ENCODE measurements around the gene FAM219A.

FAM219A gene

GRCh38 chr9:34479431-34479866, 21.1 kb upstream of the FAM219A start:
- DNase-seq (ENCODE audit: extremely low spot score) = peak; percentile 23
- POLR2A ChIA-PET = no interaction called here
- CTCF ChIA-PET = no interaction called here
- TF ChIP-seq NFRKB (IDR thresholded peaks at IDR 0.05) (no peak), CTBP1 (IDR thresholded peaks at IDR 0.05; ENCODE audit: borderline replicate concordance) (no peak), TARDBP (IDR thresholded peaks at IDR 0.05) (no peak), BHLHE40 (IDR thresholded peaks at IDR 0.05; ENCODE audit: borderline replicate concordance) (no peak), SP1 (IDR thresholded peaks at IDR 0.05) (no peak), ARNT (IDR thresholded peaks at IDR 0.05) (no peak), SUZ12 (IDR thresholded peaks at IDR 0.05) (no peak), ELF4 (IDR thresholded peaks at IDR 0.05) (no peak), LEF1 (IDR thresholded peaks at IDR 0.05; ENCODE audit: borderline replicate concordance) (0 out of 2 replicates have a peak, but pooled peaks have one; percentile 16)
- TF ChIP-seq, protein P1, sequence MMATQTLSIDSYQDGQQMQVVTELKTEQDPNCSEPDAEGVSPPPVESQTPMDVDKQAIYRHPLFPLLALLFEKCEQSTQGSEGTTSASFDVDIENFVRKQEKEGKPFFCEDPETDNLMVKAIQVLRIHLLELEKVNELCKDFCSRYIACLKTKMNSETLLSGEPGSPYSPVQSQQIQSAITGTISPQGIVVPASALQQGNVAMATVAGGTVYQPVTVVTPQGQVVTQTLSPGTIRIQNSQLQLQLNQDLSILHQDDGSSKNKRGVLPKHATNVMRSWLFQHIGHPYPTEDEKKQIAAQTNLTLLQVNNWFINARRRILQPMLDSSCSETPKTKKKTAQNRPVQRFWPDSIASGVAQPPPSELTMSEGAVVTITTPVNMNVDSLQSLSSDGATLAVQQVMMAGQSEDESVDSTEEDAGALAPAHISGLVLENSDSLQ (IDR thresholded peaks at IDR 0.05) = peak; percentile 84

- ChIA-PET POLR2A (no interaction called here), CTCF (no interaction called here)
- TF ChIP-seq HDGF (IDR thresholded peaks at IDR 0.05; ENCODE audit: borderline replicate concordance) (no peak), LEF1 (IDR thresholded peaks at IDR 0.05; ENCODE audit: borderline replicate concordance) (no peak), FOXA1 (IDR thresholded peaks at IDR 0.05) (no peak), SP1 (IDR thresholded peaks at IDR 0.05) (no peak), ZNF384 (IDR thresholded peaks at IDR 0.05) (no peak), BHLHE40 (IDR thresholded peaks at IDR 0.05; ENCODE audit: borderline replicate concordance) (no peak), FOXM1 (IDR thresholded peaks at IDR 0.05; ENCODE audit: borderline replicate concordance) (no peak), L3MBTL2 (conservative IDR thresholded peaks at IDR 0.05) (no peak), ELF4 (IDR thresholded peaks at IDR 0.05) (no peak), SUZ12 (IDR thresholded peaks at IDR 0.05) (no peak), TARDBP (IDR thresholded peaks at IDR 0.05) (no peak), ARNT (IDR thresholded peaks at IDR 0.05) (no peak), FOXK2 (IDR thresholded peaks at IDR 0.05) (no peak), CTBP1 (IDR thresholded peaks at IDR 0.05; ENCODE audit: borderline replicate concordance) (no peak), NFRKB (IDR thresholded peaks at IDR 0.05) (no peak)
- TF ChIP-seq, protein P1 (IDR thresholded peaks at IDR 0.05) = no peak
- DNase-seq (ENCODE audit: extremely low spot score) = no peak
Observed at GRCh38 chr9:34477541-34477940, 19.2 kb upstream of the FAM219A start.

DNA sequence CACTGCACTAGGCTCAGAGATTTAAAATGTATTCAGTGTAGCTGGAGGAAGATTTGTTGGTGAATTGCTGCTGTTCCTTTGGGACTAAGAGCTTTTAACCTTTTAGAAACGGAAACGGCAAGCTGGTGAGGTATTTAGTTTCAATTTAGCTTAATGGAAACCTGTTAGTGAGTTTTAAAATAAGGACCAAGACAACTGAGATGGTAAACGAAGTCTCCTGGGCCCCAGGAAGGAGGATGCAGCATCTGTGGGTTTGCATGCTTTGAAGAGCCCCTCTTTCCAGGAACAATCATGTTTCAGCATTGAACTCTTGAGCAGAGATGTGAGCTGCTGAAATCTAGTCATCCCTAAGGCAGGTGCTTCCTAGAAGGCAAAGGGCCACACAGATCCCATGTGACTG, 16.7 kb upstream of the FAM219A start:
- CTCF ChIA-PET = no interaction called here
- POLR2A ChIA-PET = no interaction called here
- TF ChIP-seq FOXM1 (IDR thresholded peaks at IDR 0.05; ENCODE audit: borderline replicate concordance) = no peak
- no peak for TF ChIP-seq SUZ12 (IDR thresholded peaks at IDR 0.05)
- TF ChIP-seq ZNF384 (IDR thresholded peaks at IDR 0.05) = no peak
- no peak for TF ChIP-seq BHLHE40 (IDR thresholded peaks at IDR 0.05; ENCODE audit: borderline replicate concordance)
- no peak for TF ChIP-seq L3MBTL2 (conservative IDR thresholded peaks at IDR 0.05)
- TF ChIP-seq SP1 (IDR thresholded peaks at IDR 0.05) = no peak
- no peak for TF ChIP-seq CTBP1 (IDR thresholded peaks at IDR 0.05; ENCODE audit: borderline replicate concordance)
- no peak for TF ChIP-seq ARNT (IDR thresholded peaks at IDR 0.05)
- no peak for TF ChIP-seq FOXA1 (IDR thresholded peaks at IDR 0.05)
- TF ChIP-seq FOXK2 (IDR thresholded peaks at IDR 0.05) = no peak
- TF ChIP-seq, protein P1 (IDR thresholded peaks at IDR 0.05) = no peak
- TF ChIP-seq NFRKB (IDR thresholded peaks at IDR 0.05) = no peak
- no peak for TF ChIP-seq HDGF (IDR thresholded peaks at IDR 0.05; ENCODE audit: borderline replicate concordance)
- no peak for TF ChIP-seq ELF4 (IDR thresholded peaks at IDR 0.05)
- TF ChIP-seq TARDBP (IDR thresholded peaks at IDR 0.05) = no peak
- DNase-seq (ENCODE audit: extremely low spot score) = no peak

GRCh38 chr9:34465468-34465867, 7.1 kb upstream of the FAM219A start:
- TF ChIP-seq ZNF384 (IDR thresholded peaks at IDR 0.05) (no peak), ELF4 (IDR thresholded peaks at IDR 0.05) (no peak), NFRKB (IDR thresholded peaks at IDR 0.05) (no peak), ARNT (IDR thresholded peaks at IDR 0.05) (no peak), BHLHE40 (IDR thresholded peaks at IDR 0.05; ENCODE audit: borderline replicate concordance) (no peak), FOXM1 (IDR thresholded peaks at IDR 0.05; ENCODE audit: borderline replicate concordance) (no peak), HDGF (IDR thresholded peaks at IDR 0.05; ENCODE audit: borderline replicate concordance) (no peak), FOXK2 (IDR thresholded peaks at IDR 0.05) (no peak), SP1 (IDR thresholded peaks at IDR 0.05) (no peak), CTBP1 (IDR thresholded peaks at IDR 0.05; ENCODE audit: borderline replicate concordance) (no peak), TARDBP (IDR thresholded peaks at IDR 0.05) (no peak), FOXA1 (IDR thresholded peaks at IDR 0.05) (no peak), LEF1 (IDR thresholded peaks at IDR 0.05; ENCODE audit: borderline replicate concordance) (no peak), L3MBTL2 (conservative IDR thresholded peaks at IDR 0.05) (no peak), SUZ12 (IDR thresholded peaks at IDR 0.05) (no peak)
- TF ChIP-seq, protein P1 (IDR thresholded peaks at IDR 0.05) = no peak
- DNase-seq (ENCODE audit: extremely low spot score) = no peak
- ChIA-PET POLR2A (no interaction called here), CTCF (no interaction called here)

DNA sequence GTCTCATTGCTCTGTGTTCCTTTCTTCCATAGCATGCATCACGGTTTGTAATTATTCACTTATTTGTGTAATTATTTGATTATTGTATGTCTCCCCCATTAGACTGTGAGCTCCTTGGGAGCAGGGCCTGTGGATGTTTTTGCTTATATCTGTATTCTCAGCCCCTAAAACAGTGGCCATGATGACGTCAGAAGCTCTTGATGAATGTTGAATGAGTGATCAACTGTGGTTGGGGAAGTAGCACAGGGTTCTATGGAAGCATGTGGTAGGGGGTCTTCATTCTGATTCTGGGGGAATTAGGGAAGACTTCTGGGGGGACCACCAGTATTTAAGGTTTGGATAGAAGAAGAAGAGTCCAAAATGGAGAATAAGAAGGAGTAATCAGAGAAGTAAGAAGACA, 6.2 kb upstream of the FAM219A start:
- TF ChIP-seq CTBP1 (IDR thresholded peaks at IDR 0.05; ENCODE audit: borderline replicate concordance) (no peak), ARNT (IDR thresholded peaks at IDR 0.05) (no peak), FOXK2 (IDR thresholded peaks at IDR 0.05) (no peak), BHLHE40 (IDR thresholded peaks at IDR 0.05; ENCODE audit: borderline replicate concordance) (no peak), FOXM1 (IDR thresholded peaks at IDR 0.05; ENCODE audit: borderline replicate concordance) (no peak), ELF4 (IDR thresholded peaks at IDR 0.05) (no peak), HDGF (IDR thresholded peaks at IDR 0.05; ENCODE audit: borderline replicate concordance) (no peak), L3MBTL2 (conservative IDR thresholded peaks at IDR 0.05) (no peak), ZNF384 (IDR thresholded peaks at IDR 0.05) (no peak), SUZ12 (IDR thresholded peaks at IDR 0.05) (no peak), TARDBP (IDR thresholded peaks at IDR 0.05) (no peak), LEF1 (IDR thresholded peaks at IDR 0.05; ENCODE audit: borderline replicate concordance) (no peak), NFRKB (IDR thresholded peaks at IDR 0.05) (no peak), FOXA1 (IDR thresholded peaks at IDR 0.05) (no peak), SP1 (IDR thresholded peaks at IDR 0.05) (no peak)
- TF ChIP-seq, protein P1 (IDR thresholded peaks at IDR 0.05) = no peak
- POLR2A ChIA-PET = no interaction called here
- CTCF ChIA-PET = no interaction called here
- no peak for DNase-seq (ENCODE audit: extremely low spot score)
